T47D (cell line): ENCODE data around the gene CDC73.
A peak's percentile ranks its signal among the peaks of the same experiment; 100 is the strongest.
"Not testable (repeated sequence)": the region's sequence is repeated elsewhere in the genome, so short reads cannot be mapped to it uniquely, and the experiment has no call there.

Experiments used
- DNase-seq, 2 experiments: peaks; one replicate each; pipeline versions ENCODE4 v3.0.0 to v3.0.0-alpha.2; 2011 to 2012; ENCODE audit warnings: low read depth in 1 of 2, low spot score in 1 of 2
- JUND ChIP-seq: IDR thresholded peaks from 2 replicates; pipeline ENCODE4 v1.6.1; 2012; ENCODE audit warnings: low read depth
- in situ Hi-C: cut with HindIII; loops from 2 replicates; pipeline ENCODE4 v1.10.0; 2016; ENCODE audit warnings: low sequenced_read_pairs, low pct_unique_long_range_greater_than_20kb

CDC73 gene

DNA sequence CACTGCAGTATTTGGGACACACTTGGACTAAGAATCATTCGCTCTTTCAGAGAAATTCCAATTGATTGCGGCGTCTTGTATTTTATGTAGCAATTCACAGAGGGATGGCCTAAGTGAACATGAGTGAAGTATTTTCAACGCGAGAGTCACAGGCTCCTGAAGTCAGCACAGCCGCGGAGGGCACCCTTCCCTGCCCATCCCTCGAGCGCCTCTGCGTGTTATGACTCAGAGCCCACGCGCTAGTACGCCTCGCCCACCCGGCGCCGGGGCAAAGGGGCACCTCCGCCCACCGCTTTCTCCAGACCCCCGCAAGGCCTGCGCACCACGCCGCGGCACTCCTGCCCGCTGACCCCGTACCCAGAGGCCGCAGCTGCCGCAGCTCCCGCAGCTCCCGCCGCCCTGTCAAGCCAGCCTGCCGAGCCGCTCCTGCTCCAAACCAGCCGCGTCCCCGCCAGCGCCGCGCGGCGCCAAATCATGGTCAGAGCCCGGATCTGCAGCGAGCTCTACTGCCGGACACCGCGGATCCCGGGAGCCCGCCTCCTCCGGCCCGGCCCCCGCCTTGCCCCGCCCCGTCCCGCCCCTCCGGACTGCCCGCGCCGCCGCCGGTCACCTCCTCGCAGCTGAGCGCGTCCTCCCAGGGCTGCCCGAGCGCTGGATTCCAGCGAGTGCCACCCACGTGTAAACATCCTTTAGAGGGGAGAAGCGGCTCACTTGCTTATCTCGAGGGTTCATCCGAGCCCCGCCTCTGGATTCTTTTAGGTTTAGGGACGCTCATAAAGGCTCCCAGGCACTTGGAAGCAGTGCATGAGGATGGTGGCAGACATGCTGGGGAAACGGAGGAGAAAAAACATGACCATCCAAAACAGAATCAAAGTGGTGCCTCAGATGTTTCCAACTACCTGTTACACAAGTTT lies 16.7 kb upstream of the CDC73 start, which contains the start of gene GLRX2:
TSS of gene GLRX2 (minus strand) at position 508 of the 914 bp plus-strand sequence. CDS start at position 476, 32 bp downstream.
- in situ Hi-C loops, result no loop called here
- no peak for TF ChIP-seq JUND
- DNase-seq, result peak; percentile 93 to 95

DNA sequence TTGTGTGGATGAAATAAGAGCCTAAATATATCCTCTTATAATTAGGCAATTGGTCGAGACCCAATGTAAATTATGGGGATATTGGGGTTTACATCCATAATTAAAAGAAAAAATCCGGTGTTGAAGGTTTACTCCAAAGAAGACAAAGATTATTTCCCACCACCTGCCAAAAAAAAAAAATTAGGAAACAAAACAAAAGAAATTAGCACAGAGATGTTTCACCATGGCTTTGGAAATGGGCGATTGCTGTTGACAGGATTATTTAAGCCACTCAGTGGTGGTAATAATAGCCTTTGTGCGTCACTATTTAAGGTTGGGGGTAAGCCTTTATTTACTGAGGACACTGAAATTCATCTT lies 16.0 kb upstream of the CDC73 start:
- TF ChIP-seq JUND, result no peak
- DNase-seq, result no peak
- in situ Hi-C loops, result no loop called here

DNA sequence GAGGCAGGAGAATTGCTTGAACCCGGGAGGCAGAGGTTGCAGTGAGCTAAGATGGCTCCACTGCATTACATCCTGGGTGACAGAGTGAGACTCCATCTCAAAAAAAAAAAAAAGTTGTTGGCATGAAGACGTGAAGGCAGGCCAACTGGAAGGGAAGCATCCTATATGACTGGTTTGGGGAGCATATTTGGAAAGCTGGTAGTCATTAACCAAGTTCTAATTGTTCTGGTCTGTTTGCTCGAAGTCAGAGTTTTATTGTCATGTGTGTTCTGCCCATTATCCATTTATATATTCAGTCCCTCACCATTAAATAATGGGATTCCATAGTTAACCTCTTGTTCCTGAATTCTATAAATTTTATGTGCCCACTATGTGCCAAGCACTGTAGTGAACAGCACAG lies 13.4 kb upstream of the CDC73 start:
- DNase-seq, result no peak
- in situ Hi-C loops, result no loop called here
- TF ChIP-seq JUND, result no peak

DNA sequence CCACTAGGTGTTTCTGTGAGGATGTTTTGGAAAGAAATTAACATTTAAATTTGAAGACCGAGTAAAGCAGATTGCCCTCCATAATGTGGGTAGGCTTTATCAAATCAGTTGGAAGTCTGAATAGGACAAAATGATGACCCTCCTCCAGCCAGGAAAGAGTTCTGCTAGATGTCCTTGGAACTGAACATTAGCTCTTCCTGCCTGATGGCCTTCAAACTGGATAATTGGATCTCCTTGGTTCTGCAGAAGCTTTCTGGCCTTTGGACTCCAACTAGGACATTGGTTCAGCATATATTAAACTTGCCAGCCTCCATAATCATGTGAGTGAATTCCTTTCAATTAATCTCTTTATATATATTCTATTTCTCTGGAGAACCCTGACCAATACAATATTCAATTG lies 12.2 kb upstream of the CDC73 start:
- no peak for DNase-seq
- in situ Hi-C loops, result no loop called here
- no peak for TF ChIP-seq JUND

DNA sequence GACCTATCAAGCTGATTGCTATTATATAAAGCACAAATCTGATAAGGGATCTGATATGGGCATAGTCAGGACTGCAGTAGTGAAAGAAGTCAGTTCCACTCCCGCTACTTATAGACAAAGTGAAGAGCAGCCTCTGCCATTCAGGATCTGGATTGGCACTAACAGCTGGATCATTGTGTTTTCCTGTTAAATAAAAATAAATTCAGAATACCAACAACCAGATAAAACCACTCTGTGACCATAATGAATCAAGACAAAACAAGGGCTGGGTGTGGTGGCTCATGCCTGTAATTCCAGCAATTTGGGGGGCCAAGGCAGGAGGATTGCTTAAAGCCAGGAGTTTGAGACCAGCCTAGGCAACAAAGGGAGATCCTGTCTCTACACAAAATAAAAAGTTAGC lies 11.6 kb upstream of the CDC73 start:
- in situ Hi-C loops, result no loop called here
- no peak for TF ChIP-seq JUND
- no peak for DNase-seq

DNA sequence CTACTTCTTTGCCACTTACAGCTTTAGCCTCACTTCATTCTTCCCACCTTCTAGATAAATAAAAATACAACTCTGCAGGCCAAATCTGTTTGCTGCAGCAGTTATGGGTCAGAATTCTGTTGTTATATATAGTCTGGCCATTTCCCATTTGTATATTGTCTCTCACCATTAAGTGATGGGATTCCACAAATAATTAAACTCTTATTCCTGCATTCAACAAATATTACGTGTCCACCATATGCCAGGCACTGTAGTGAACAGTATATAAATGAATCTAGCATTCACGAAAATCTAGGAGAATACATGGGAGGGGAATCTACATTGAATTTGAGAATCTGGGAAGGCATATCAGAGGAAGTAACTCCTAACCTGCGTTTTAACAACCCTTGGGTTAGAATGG lies 11.0 kb upstream of the CDC73 start:
- no peak for DNase-seq
- no peak for TF ChIP-seq JUND
- in situ Hi-C loops, result no loop called here

DNA sequence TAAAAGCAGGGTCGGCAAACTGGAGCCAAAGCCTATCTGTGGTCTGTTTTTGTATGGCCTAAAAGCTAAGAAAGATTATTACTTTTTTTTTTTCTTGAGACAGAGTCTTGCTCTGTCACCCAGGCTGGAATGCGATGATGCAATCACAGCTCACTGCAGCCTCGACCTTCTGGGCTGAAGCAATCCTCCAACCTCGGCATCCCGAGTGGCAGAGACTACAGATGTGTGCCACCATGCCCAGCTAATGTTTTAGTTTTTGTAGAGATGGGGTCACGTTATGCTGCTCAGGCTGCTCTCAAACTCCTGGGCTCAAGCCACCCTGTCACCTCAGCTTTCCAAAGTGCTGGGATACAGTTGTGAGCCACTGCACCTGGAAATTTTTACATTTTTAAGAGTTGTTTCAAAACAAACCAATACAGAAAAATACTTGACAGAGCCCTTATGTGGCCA lies 10.2 kb upstream of the CDC73 start:
- in situ Hi-C loops, result no loop called here
- TF ChIP-seq JUND, result no peak
- peak in 1 of 2 experiments; percentile 70 for DNase-seq

DNA sequence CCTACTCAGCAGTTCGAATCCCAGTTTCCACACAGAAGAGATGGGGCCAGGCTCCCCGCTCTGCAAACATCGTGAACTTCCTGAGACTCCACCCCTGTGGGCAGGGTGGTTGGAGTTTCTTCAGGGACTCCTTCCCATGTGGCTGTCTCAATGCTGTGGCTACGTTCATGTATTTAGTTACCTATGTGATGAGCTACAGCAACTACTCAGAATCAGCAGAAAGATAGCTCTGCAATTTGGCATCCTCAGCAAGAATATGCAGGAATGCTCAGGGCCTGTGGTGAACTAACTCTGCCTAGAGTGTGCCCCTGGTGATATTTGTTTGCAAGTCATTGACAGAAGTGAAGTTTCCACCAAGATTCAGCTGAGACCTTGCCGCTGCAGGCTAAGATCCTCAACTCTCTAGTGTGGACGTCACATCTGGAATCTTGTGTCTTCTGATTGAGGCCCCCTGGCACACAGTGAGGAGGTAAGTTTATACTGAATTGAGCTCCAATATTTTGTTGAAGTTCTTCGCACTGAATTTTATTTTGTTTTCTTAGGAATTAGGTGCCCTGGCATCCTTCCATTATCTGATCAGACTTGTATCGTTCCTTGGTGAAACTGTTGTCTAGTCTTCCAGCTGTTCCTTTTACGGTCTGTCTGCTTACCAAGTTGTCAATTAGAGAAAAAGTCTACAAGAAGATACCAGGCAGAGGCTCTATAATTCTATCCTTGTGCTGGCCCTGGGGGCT lies 8.4 kb upstream of the CDC73 start:
- in situ Hi-C loops, result no loop called here
- no peak for TF ChIP-seq JUND
- DNase-seq, result no peak

DNA sequence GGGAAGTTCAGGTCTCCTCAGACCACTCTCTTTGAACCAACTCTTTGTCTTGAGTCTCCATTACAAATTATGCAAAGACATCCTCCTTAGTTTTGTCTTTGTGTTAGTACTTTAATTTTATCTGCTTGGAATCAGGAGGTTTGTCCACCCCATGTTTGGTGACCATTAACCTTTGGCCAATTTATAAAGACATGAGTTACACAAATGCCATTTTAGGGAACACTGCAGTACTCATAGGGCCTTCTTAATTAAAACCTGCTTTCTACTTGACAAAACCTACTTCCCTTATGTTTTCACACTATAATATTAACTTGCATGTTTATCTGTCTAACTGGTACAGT lies 7.9 kb upstream of the CDC73 start:
- in situ Hi-C loops, result no loop called here
- DNase-seq, result no peak
- TF ChIP-seq JUND, result no peak

DNA sequence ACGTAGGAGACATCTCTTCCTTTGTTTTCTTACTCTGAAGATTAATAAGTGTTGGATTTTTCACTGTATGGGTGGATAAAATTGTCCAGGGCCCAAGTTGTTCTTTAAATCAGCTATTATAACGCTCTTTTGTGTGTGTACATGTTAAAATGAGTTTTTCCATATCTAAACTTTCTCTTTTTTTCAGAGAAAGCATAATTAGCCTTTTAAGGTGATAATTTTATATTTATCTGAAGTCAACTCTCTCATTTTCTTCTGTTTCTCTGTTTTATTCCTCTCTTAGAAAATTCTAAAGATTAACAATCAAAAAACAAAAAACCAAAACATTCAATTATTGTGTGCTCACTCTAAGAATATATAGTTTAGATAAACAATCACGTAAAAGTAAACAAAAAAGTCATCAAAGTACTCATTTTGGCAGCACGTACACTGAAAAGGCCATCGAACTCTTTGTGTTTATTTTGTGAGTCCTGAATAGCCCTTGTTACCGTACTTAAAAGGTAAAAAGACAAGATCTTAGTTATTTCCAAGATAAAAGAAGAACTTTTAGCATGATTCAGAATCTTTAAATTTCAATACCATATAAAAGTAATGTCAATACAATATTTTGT lies 7.2 kb upstream of the CDC73 start:
- no peak for DNase-seq
- in situ Hi-C loops, result no loop called here
- TF ChIP-seq JUND, result no peak

DNA sequence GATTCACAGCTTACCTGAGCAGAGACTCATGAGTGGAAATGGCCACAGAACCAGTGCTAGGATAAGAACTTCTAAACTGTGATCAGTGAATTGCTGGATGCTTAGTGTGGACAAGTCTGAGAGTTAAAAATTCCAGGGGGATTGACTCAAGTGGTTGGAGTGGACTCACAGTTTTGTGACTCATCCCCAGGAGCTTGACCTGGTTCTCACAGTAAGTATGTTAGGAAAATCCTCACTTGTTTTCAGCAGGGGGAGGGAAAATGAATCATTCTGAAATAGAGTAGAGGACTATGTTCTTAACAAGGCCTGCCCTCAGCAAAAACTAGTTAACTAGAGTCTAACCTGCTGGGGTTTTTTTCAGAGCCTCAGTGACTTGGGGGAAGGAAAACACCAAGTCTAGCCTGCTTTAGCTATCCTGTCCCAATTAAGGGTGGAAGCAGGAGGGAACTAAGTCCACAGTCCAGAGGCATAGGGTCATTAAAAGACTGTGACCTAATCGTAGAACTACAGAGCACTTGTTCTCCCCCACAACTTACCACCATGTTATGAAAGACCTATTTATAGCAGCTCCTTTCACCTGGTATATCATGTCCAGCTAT lies 6.1 kb upstream of the CDC73 start:
- no peak for DNase-seq
- in situ Hi-C loops, result no loop called here

DNA sequence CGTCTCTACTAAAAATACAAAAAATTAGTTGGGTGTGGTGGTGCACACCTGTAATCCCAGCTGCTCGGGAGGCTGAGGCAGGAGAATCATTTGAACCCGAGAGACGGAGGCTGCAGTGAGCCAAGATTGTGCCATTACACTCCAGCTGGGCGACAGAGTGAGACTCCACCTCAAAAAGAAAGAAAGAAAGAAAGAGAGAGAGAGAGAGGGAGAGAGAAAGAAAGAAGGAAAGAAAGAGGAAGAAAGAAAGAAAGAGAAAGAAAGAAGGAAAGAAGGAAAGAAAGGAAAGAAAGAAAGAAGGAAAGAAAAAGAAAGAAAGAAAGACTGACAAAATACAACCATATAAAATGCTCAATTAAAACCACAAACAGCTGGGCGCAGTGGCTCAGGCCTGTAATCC lies 4.7 kb upstream of the CDC73 start:
- DNase-seq, in situ Hi-C loops: not testable (repeated sequence)

More for the DNA sequence above, 6.1 kb upstream of the CDC73 start:
- no peak for TF ChIP-seq JUND
